ENCODE measurements around the gene DDX59. TPM values are rescaled to one million over a fixed set of nuclear protein-coding genes. Genes with fewer than 3 reads are reported as not detected.

DDX59 gene
- total RNA-seq, 6 experiments from 2014 or later, result 13.2 to 17.3 (median 14.6) TPM

DNA sequence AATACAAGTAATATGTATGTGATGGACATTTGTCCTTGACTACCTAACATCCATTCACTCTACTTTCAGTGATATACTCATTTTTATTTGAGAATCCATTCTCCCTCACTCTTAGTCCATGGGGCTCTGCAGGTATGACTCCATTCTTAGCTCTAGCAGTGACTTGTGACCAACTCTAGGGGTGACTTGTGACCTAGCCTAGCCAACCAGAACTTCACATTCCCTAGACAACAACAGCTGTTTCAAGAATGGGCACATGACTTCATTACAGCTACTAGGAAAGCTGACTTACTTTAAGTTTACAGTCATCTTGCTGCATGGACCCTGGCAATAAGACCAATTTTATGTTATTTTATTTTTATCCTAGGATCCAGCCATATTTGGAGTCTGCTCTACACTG is 23.6 kb upstream of the DDX59 start:
- DNase-seq, result no peak
- TF ChIP-seq, protein P1, sequence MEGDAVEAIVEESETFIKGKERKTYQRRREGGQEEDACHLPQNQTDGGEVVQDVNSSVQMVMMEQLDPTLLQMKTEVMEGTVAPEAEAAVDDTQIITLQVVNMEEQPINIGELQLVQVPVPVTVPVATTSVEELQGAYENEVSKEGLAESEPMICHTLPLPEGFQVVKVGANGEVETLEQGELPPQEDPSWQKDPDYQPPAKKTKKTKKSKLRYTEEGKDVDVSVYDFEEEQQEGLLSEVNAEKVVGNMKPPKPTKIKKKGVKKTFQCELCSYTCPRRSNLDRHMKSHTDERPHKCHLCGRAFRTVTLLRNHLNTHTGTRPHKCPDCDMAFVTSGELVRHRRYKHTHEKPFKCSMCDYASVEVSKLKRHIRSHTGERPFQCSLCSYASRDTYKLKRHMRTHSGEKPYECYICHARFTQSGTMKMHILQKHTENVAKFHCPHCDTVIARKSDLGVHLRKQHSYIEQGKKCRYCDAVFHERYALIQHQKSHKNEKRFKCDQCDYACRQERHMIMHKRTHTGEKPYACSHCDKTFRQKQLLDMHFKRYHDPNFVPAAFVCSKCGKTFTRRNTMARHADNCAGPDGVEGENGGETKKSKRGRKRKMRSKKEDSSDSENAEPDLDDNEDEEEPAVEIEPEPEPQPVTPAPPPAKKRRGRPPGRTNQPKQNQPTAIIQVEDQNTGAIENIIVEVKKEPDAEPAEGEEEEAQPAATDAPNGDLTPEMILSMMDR (IDR thresholded peaks at IDR 0.05), result no peak
- Mint-ChIP-seq H3K27ac (no peak overlapping the region), H3K4me1 (ENCODE audit: low read depth) (no peaks in the 10 kb centered on the region), H3K36me3 (ENCODE audit: low read depth) (no peaks in the 10 kb centered on the region), H3K9me3 (no peaks in the 10 kb centered on the region), H3K27me3 (ENCODE audit: insufficient read depth) (peaks cover 5% of the 10 kb centered on the region), H3K4me3 (no peak overlapping the region)

DNA sequence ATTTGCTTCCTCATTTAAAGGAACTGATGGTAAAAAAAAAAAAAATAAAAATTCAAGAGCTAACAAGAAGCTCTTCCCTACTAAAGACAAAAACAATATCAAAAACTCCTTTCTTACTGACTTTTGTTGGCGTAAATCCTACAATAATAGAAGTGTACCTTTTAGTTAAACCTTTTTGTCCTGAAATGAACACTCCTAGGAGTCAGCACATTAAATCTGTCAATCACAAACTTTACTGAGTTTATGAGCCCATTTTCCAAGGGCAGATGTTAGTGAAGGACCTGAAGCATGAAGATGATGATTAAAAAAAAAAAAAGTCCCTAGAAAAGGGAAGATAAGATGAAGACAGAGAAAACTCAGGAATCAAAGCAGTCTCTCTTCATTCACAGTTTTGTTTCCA is 22.6 kb upstream of the DDX59 start:
- peaks cover 1% of the 10 kb centered on the region for H3K27me3 Mint-ChIP-seq (ENCODE audit: insufficient read depth)
- H3K27ac Mint-ChIP-seq, result no peak overlapping the region
- TF ChIP-seq, protein P1 (IDR thresholded peaks at IDR 0.05), result no peak
- H3K4me1 Mint-ChIP-seq (ENCODE audit: low read depth), result no peaks in the 10 kb centered on the region
- H3K36me3 Mint-ChIP-seq (ENCODE audit: low read depth), result no peaks in the 10 kb centered on the region
- DNase-seq, result no peak
- H3K9me3 Mint-ChIP-seq, result no peaks in the 10 kb centered on the region
- H3K4me3 Mint-ChIP-seq, result no peak overlapping the region

DNA sequence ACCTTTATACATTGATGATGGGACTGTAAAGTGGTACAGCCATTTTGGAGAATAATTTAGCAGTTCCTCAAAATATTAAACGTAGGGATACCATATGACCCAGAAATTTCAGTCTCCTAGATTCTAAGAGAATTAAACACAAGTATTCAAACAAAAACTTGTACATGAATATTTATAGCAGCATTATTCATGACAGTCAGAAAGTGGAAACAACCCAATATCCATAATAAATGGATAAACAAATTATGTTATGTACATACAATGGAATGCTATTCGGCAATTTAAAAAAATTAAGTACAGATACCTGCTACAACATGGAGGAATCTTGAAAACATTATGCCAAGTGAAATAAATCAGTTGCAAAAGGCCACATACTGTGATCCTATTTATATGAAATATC is 16.9 kb upstream of the DDX59 start:
- TF ChIP-seq, protein P1 (IDR thresholded peaks at IDR 0.05), result no peak

DNA sequence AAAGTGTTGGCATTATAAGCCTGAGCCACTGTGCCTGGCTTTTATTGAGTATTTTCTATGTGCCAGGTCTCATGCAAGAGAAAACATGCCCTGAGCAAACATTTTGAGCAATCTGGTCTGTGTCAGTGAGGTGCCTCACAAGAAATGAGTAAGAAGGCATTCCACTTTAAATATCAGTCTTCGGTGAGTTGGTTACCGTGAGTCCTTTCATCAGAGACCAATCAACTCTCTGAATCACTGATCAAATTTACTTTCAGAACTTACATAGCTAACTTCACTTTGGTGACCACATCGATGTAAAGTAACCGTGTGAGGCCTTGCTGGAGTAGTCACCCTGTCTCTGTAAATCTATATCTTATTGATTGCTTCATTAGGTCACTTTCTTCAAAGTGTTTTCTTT is 14.3 kb upstream of the DDX59 start:
- Mint-ChIP-seq H3K4me1 (ENCODE audit: low read depth) (no peaks in the 10 kb centered on the region), H3K36me3 (ENCODE audit: low read depth) (no peaks in the 10 kb centered on the region), H3K27ac (no peak overlapping the region), H3K27me3 (ENCODE audit: insufficient read depth) (no peaks in the 10 kb centered on the region; the same call in 1 of the 2 replicates), H3K4me3 (no peak overlapping the region), H3K9me3 (no peaks in the 10 kb centered on the region)
- TF ChIP-seq, protein P1 (IDR thresholded peaks at IDR 0.05), result no peak
- no peak for DNase-seq

More for the DNA sequence above, 16.9 kb upstream of the DDX59 start:
- Mint-ChIP-seq H3K27ac (no peak overlapping the region), H3K4me1 (ENCODE audit: low read depth) (no peaks in the 10 kb centered on the region), H3K9me3 (no peaks in the 10 kb centered on the region), H3K27me3 (ENCODE audit: insufficient read depth) (no peaks in the 10 kb centered on the region; the same call in 1 of the 2 replicates), H3K36me3 (ENCODE audit: low read depth) (no peaks in the 10 kb centered on the region), H3K4me3 (no peak overlapping the region)
- no peak for DNase-seq

DNA sequence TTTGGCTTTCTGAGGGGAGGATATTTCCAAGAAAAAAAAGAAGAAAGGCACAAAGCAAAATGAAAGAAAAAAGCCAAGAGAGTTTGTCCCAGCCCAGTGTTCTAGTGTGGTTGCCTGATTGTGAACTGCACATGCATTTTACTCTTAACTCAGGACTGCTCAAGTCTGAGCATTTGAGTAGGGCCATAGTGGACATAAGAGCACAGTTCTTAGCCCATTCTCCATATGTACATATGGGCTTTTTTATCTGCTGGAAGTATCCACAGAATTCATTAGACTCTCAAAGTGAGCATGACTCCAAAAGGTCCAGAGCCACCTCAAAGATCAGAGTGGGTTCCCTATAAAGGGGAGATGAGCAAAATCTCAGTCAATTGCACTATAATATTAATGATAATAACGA is 13.6 kb upstream of the DDX59 start:
- Mint-ChIP-seq H3K27ac (no peak overlapping the region), H3K9me3 (no peaks in the 10 kb centered on the region), H3K36me3 (ENCODE audit: low read depth) (no peaks in the 10 kb centered on the region), H3K27me3 (ENCODE audit: insufficient read depth) (no peaks in the 10 kb centered on the region; the same call in 1 of the 2 replicates), H3K4me3 (no peak overlapping the region), H3K4me1 (ENCODE audit: low read depth) (no peaks in the 10 kb centered on the region)
- TF ChIP-seq, protein P1 (IDR thresholded peaks at IDR 0.05), result no peak
- DNase-seq, result no peak

DNA sequence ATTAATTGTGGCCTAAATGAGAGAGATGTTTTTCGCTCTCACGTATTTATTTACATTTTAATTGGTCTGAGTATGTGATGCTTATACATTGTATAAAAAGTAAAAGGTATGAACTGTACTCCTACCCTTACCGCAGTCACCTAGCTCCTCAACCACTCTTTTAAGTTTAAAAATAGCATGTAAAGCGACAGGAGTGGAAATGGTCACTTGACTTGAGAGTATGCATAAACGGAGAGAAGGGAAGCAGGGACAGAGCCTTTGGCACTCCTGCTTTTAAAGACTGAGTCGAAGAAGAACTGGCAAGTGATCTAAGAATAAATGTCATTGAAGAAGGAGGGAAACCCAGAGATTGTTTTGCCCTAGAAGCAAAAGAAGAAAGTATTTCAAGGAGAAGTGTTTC is 11.5 kb upstream of the DDX59 start:
- H3K27ac Mint-ChIP-seq, result no peak overlapping the region
- no peak overlapping the region for H3K4me3 Mint-ChIP-seq
- TF ChIP-seq, protein P1 (IDR thresholded peaks at IDR 0.05), result no peak
- H3K9me3 Mint-ChIP-seq, result no peaks in the 10 kb centered on the region
- H3K36me3 Mint-ChIP-seq (ENCODE audit: low read depth), result no peaks in the 10 kb centered on the region
- no peaks in the 10 kb centered on the region for H3K4me1 Mint-ChIP-seq (ENCODE audit: low read depth)
- no peaks in the 10 kb centered on the region for H3K27me3 Mint-ChIP-seq (ENCODE audit: insufficient read depth)
- DNase-seq, result no peak

Data from HFFc6 (cell line).